HepG2 (cell line): Measurements from ENCODE around the gene WDR81. TPM values are rescaled to one million over a fixed set of nuclear protein-coding genes. Genes with fewer than 3 reads are reported as not detected.

Source experiments
- KDM6A ChIP-seq: IDR thresholded peaks from 2 replicates; pipeline ENCODE4 v1.6.1; 2016; ENCODE audit warnings: low read depth
- MXI1 ChIP-seq: IDR thresholded peaks from 3 replicates; pipeline ENCODE4 v1.6.1; 2012; ENCODE audit warnings: low read depth, low read length, inconsistent platforms, borderline replicate concordance
- RBFOX2 ChIP-seq: fragments of 200-400 bp; formaldehyde crosslinking; IDR thresholded peaks from 2 replicates; pipeline ENCODE4 v1.6.1; 2017; ENCODE audit warnings: low read depth, mild to moderate bottlenecking, low read length
- TAF1 ChIP-seq: sonication (generic); formaldehyde crosslinking; IDR thresholded peaks from 2 replicates; pipeline ENCODE4 v1.4.0; 2020; ENCODE audit warnings: missing genetic modification reagents
- WIZ ChIP-seq: sonication (generic); formaldehyde crosslinking; IDR thresholded peaks from 2 replicates; pipeline ENCODE4 v1.5.1; 2020; ENCODE audit warnings: mild to moderate bottlenecking, missing genetic modification reagents
- ZNF335 ChIP-seq: sonication (generic); formaldehyde crosslinking; IDR thresholded peaks from 2 replicates; pipeline ENCODE4 v1.4.0; 2020; ENCODE audit warnings: missing genetic modification reagents
- ZNF674 ChIP-seq: sonication (generic); formaldehyde crosslinking; IDR thresholded peaks from 2 replicates; pipeline ENCODE4 v1.5.0; 2020; ENCODE audit warnings: low read depth, mild to moderate bottlenecking, missing genetic modification reagents
- polyA plus RNA-seq, 8 experiments: library from polyadenylated mRNA; depleted of rRNA in 3 of 8; stranded (reverse) in 7 of 8; unstranded in 1 of 8; fragments of >200 nt; fragmentation: Illumina TruSeq in 4 of 8; extraction: Trizol in 4 of 8; gene quantifications; 2 replicates each; pipeline versions ENCODE4 v1.2.1 to v1.2.3, GENCODE V29; 2011 to 2016; ENCODE audit warnings: low read depth in 4 of 8, missing spikeins in 1 of 8, mixed read lengths in 1 of 8; ENCODE audit not compliant: insufficient read depth in 1 of 8
- total RNA-seq, 5 experiments: library from RNA; depleted of rRNA; stranded (reverse); fragments of >200 nt; fragmentation: Illumina TruSeq; extraction: Trizol; gene quantifications; 2 replicates each; pipeline ENCODE4 v1.2.3, GENCODE V29; 2016; ENCODE audit warnings: low read depth in 1 of 5
- TF ChIP-seq, protein P1 (sequence below): sonication (generic); formaldehyde crosslinking; IDR thresholded peaks from 2 replicates; pipeline ENCODE4 v1.4.0; 2020; ENCODE audit warnings: missing genetic modification reagents, borderline replicate concordance
- TF ChIP-seq, protein P2 (sequence below): IDR thresholded peaks from 2 replicates; pipeline ENCODE4 v1.4.0; 2020; ENCODE audit warnings: mild to moderate bottlenecking, missing genetic modification reagents
- TF ChIP-seq, protein P3 (sequence below): sonication (generic); formaldehyde crosslinking; IDR thresholded peaks from 2 replicates; pipeline ENCODE4 v1.8.1; 2023; ENCODE audit warnings: mild to moderate bottlenecking, missing genetic modification reagents
- TF ChIP-seq, protein P4 (sequence below): sonication (generic); formaldehyde crosslinking; IDR thresholded peaks from 2 replicates; pipeline ENCODE4 v1.4.0; 2020; ENCODE audit warnings: mild to moderate bottlenecking, missing genetic modification reagents
- TF ChIP-seq, protein P5 (sequence below): sonication (generic); formaldehyde crosslinking; IDR thresholded peaks from 2 replicates; pipeline ENCODE4 v1.4.0; 2020; ENCODE audit warnings: mild to moderate bottlenecking, missing genetic modification reagents, borderline replicate concordance
- TF ChIP-seq, protein P6 (sequence below): sonication (generic); formaldehyde crosslinking; conservative IDR thresholded peaks from 2 replicates; pipeline ENCODE4 v1.8.0; 2022; ENCODE audit warnings: mild to moderate bottlenecking, moderate library complexity, missing genetic modification reagents

Gene WDR81
- total and polyA plus RNA-seq, 2 of the 13 experiments (the other 11 are each of a cell fraction or from before 2014, with no cell fraction given), result 9.1 to 16.7 TPM

DNA sequence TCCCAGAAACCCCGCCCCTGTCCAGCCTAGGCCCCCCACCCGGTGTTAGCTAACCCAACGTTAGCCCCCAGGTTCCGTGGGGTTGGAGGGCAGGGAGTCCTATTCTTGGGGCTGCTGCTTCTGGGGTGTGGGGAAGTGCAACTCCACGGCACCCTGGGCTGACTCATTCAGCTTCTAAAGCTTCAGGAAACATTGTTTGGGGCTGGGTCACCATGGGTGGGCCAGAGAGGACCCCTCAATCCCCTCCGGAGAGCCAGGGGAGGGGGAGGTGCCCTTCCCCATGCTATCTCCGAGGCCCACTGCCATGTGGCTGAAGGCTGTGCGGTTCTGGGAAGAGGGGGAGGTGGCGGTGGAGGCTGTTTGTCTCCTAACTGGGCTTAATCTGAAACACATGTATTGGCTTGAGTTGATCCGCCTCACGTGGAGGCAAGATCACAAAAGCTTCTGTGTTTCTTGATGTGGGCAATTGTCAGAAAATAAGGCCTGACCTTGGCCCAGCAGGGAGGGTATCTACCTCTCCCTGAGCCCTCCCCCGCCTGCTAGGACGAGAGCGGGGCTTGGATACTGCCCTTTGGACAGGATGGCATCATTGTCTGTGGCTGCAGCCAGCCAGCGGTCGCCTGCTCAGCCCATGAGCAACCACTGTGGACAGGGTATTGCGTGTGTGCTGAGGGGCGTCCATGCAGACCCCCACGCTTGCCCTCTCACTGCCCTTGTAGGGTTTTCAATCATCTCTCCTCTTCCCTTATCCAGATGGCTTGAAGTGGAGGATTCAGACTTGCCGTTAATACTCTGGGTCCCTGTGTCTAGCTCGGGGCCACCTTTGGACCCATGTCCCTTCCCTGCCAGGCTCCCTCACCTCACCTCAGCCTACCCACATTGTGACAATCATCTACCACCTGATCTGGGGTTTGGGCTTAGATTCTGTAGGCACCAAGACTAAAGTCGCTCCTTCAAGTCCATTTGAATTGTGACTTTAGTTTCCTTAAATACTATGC lies 38.7 kb downstream of the WDR81 start (continued):
- TF ChIP-seq, protein P1, sequence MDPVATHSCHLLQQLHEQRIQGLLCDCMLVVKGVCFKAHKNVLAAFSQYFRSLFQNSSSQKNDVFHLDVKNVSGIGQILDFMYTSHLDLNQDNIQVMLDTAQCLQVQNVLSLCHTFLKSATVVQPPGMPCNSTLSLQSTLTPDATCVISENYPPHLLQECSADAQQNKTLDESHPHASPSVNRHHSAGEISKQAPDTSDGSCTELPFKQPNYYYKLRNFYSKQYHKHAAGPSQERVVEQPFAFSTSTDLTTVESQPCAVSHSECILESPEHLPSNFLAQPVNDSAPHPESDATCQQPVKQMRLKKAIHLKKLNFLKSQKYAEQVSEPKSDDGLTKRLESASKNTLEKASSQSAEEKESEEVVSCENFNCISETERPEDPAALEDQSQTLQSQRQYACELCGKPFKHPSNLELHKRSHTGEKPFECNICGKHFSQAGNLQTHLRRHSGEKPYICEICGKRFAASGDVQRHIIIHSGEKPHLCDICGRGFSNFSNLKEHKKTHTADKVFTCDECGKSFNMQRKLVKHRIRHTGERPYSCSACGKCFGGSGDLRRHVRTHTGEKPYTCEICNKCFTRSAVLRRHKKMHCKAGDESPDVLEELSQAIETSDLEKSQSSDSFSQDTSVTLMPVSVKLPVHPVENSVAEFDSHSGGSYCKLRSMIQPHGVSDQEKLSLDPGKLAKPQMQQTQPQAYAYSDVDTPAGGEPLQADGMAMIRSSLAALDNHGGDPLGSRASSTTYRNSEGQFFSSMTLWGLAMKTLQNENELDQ (CRISPR knock-in tag), result no peak
- TF ChIP-seq ZNF335 (no peak; the same call in 1 of the 2 replicates), KDM6A (CRISPR knock-in tag) (peak; percentile 90), WIZ (0 out of 2 replicates have a peak, but pooled peaks have one; percentile 16), RBFOX2 (peak; percentile 71), ZNF674 (CRISPR knock-in tag) (no peak), MXI1 (peak; percentile 94), TAF1 (peak; percentile 67)
- TF ChIP-seq, protein P2, sequence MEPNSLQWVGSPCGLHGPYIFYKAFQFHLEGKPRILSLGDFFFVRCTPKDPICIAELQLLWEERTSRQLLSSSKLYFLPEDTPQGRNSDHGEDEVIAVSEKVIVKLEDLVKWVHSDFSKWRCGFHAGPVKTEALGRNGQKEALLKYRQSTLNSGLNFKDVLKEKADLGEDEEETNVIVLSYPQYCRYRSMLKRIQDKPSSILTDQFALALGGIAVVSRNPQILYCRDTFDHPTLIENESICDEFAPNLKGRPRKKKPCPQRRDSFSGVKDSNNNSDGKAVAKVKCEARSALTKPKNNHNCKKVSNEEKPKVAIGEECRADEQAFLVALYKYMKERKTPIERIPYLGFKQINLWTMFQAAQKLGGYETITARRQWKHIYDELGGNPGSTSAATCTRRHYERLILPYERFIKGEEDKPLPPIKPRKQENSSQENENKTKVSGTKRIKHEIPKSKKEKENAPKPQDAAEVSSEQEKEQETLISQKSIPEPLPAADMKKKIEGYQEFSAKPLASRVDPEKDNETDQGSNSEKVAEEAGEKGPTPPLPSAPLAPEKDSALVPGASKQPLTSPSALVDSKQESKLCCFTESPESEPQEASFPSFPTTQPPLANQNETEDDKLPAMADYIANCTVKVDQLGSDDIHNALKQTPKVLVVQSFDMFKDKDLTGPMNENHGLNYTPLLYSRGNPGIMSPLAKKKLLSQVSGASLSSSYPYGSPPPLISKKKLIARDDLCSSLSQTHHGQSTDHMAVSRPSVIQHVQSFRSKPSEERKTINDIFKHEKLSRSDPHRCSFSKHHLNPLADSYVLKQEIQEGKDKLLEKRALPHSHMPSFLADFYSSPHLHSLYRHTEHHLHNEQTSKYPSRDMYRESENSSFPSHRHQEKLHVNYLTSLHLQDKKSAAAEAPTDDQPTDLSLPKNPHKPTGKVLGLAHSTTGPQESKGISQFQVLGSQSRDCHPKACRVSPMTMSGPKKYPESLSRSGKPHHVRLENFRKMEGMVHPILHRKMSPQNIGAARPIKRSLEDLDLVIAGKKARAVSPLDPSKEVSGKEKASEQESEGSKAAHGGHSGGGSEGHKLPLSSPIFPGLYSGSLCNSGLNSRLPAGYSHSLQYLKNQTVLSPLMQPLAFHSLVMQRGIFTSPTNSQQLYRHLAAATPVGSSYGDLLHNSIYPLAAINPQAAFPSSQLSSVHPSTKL, result peak; percentile 89
- TF ChIP-seq, protein P3, sequence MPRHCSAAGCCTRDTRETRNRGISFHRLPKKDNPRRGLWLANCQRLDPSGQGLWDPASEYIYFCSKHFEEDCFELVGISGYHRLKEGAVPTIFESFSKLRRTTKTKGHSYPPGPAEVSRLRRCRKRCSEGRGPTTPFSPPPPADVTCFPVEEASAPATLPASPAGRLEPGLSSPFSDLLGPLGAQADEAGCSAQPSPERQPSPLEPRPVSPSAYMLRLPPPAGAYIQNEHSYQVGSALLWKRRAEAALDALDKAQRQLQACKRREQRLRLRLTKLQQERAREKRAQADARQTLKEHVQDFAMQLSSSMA, result peak; percentile 54; the same call in 1 of the 2 replicates
- TF ChIP-seq, protein P4, sequence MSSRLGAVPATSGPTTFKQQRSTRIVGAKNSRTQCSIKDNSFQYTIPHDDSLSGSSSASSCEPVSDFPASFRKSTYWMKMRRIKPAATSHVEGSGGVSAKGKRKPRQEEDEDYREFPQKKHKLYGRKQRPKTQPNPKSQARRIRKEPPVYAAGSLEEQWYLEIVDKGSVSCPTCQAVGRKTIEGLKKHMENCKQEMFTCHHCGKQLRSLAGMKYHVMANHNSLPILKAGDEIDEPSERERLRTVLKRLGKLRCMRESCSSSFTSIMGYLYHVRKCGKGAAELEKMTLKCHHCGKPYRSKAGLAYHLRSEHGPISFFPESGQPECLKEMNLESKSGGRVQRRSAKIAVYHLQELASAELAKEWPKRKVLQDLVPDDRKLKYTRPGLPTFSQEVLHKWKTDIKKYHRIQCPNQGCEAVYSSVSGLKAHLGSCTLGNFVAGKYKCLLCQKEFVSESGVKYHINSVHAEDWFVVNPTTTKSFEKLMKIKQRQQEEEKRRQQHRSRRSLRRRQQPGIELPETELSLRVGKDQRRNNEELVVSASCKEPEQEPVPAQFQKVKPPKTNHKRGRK, result no peak
- TF ChIP-seq, protein P5, sequence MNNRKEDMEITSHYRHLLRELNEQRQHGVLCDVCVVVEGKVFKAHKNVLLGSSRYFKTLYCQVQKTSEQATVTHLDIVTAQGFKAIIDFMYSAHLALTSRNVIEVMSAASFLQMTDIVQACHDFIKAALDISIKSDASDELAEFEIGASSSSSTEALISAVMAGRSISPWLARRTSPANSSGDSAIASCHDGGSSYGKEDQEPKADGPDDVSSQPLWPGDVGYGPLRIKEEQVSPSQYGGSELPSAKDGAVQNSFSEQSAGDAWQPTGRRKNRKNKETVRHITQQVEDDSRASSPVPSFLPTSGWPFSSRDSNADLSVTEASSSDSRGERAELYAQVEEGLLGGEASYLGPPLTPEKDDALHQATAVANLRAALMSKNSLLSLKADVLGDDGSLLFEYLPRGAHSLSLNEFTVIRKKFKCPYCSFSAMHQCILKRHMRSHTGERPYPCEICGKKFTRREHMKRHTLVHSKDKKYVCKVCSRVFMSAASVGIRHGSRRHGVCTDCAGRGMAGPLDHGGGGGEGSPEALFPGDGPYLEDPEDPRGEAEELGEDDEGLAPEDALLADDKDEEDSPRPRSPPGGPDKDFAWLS (CRISPR knock-in tag), result no peak
- TF ChIP-seq, protein P6, sequence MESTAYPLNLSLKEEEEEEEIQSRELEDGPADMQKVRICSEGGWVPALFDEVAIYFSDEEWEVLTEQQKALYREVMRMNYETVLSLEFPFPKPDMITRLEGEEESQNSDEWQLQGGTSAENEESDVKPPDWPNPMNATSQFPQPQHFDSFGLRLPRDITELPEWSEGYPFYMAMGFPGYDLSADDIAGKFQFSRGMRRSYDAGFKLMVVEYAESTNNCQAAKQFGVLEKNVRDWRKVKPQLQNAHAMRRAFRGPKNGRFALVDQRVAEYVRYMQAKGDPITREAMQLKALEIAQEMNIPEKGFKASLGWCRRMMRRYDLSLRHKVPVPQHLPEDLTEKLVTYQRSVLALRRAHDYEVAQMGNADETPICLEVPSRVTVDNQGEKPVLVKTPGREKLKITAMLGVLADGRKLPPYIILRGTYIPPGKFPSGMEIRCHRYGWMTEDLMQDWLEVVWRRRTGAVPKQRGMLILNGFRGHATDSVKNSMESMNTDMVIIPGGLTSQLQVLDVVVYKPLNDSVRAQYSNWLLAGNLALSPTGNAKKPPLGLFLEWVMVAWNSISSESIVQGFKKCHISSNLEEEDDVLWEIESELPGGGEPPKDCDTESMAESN (CRISPR knock-in tag), result 0 out of 2 replicates have a peak, but pooled peaks have one; percentile 46
